Activated naive CD4-positive, alpha-beta T cell treated with Interleukin-2 at 50 U/mL for 16 hours (primary cell): ENCODE data around the gene MAP4K1.
A peak's percentile ranks its signal among the peaks of the same experiment; 100 is the strongest.
"Not testable (repeated sequence)": the region's sequence is repeated elsewhere in the genome, so short reads cannot be mapped to it uniquely, and the experiment has no call there.

Experiments
- DNase-seq: peaks from one replicate; pipeline ENCODE4 v3.0.0-alpha.2; 2020

The MAP4K1 gene

GRCh38 chr19:38565691-38566105, 52.1 kb downstream of the MAP4K1 start:
- DNase-seq, result no peak

- peak; percentile 24 for DNase-seq
Observed at GRCh38 chr19:38564981-38565690, 52.6 kb downstream of the MAP4K1 start.

GRCh38 chr19:38563475-38563874, 54.3 kb downstream of the MAP4K1 start:
- no peak for DNase-seq

GRCh38 chr19:38562096-38562495, 55.7 kb downstream of the MAP4K1 start:
- no peak for DNase-seq

GRCh38 chr19:38561658-38562057, 56.1 kb downstream of the MAP4K1 start:
- no peak for DNase-seq

- no peak for DNase-seq
Observed at GRCh38 chr19:38561053-38561606, 56.6 kb downstream of the MAP4K1 start.

- peak; percentile 55 for DNase-seq
Observed at GRCh38 chr19:38559428-38560401, 58.0 kb downstream of the MAP4K1 start.

GRCh38 chr19:38558933-38559332, 58.8 kb downstream of the MAP4K1 start:
- not testable (repeated sequence) for DNase-seq

- peak; percentile 48 for DNase-seq
Observed at GRCh38 chr19:38557205-38557799, 60.5 kb downstream of the MAP4K1 start.

- no peak for DNase-seq
Observed at GRCh38 chr19:38556521-38557174, 61.1 kb downstream of the MAP4K1 start.

GRCh38 chr19:38555200-38555599, 62.6 kb downstream of the MAP4K1 start:
- DNase-seq, result no peak

- peak; percentile 20 for DNase-seq
Observed at GRCh38 chr19:38554676-38555141, 63.0 kb downstream of the MAP4K1 start.

GRCh38 chr19:38553239-38553638, 64.5 kb downstream of the MAP4K1 start:
- DNase-seq, result not testable (repeated sequence)

GRCh38 chr19:38551450-38551813, 66.3 kb downstream of the MAP4K1 start:
- DNase-seq, result peak; percentile 73

- DNase-seq, result no peak
Observed at GRCh38 chr19:38550376-38550775, 67.4 kb downstream of the MAP4K1 start.

- DNase-seq, result no peak
Observed at GRCh38 chr19:38549942-38550341, 67.8 kb downstream of the MAP4K1 start.

- no peak for DNase-seq
Observed at GRCh38 chr19:38549061-38549460, 68.7 kb downstream of the MAP4K1 start.

GRCh38 chr19:38547421-38547820, 70.3 kb downstream of the MAP4K1 start:
- no peak for DNase-seq

- DNase-seq, result no peak
Observed at GRCh38 chr19:38545596-38545995, 72.2 kb downstream of the MAP4K1 start.

GRCh38 chr19:38544569-38545315, 73.0 kb downstream of the MAP4K1 start:
- no peak for DNase-seq

GRCh38 chr19:38543807-38544568, 73.8 kb downstream of the MAP4K1 start:
- DNase-seq, result peak; percentile 22
